ENCODE measurements around the gene URB2. TPM values are rescaled to one million over a fixed set of nuclear protein-coding genes. Genes with fewer than 3 reads are reported as not detected.
"Not testable (repeated sequence)": the region's sequence is repeated elsewhere in the genome, so short reads cannot be mapped to it uniquely, and the experiment has no call there.

URB2 gene
- total RNA-seq, 2 experiments from 2014 or later, result 17.2 to 17.5 TPM

GRCh38 chr1:229619614-229620013, 6.4 kb upstream of the URB2 start:
- Mint-ChIP-seq H3K27me3 (ENCODE audit: low read depth) (no peaks in the 10 kb centered on the region), H3K4me1 (ENCODE audit: low read depth) (peaks cover 36% of the 10 kb centered on the region), H3K36me3 (ENCODE audit: low read depth) (peaks cover 14% of the 10 kb centered on the region), H3K4me3 (no peak overlapping the region), H3K9me3 (ENCODE audit: insufficient read depth) (no peaks in the 10 kb centered on the region), H3K27ac (no peak overlapping the region)
- ATAC-seq (no peak), DNase-seq (no peak)
- CTCF ChIA-PET, result no interaction called here
- POLR2A ChIA-PET, result no interaction called here

GRCh38 chr1:229620876-229621275, 5.2 kb upstream of the URB2 start:
- Mint-ChIP-seq H3K27ac (no peak overlapping the region), H3K4me3 (no peak overlapping the region), H3K4me1 (ENCODE audit: low read depth) (peaks cover 41% of the 10 kb centered on the region), H3K9me3 (ENCODE audit: insufficient read depth) (no peaks in the 10 kb centered on the region), H3K27me3 (ENCODE audit: low read depth) (no peaks in the 10 kb centered on the region), H3K36me3 (ENCODE audit: low read depth) (peaks cover 20% of the 10 kb centered on the region)
- DNase-seq (no peak), ATAC-seq (no peak)
- CTCF ChIA-PET, result no interaction called here
- POLR2A ChIA-PET, result no interaction called here

- H3K9me3 Mint-ChIP-seq (ENCODE audit: insufficient read depth), result no peaks in the 10 kb centered on the region
- no peak overlapping the region for H3K4me3 Mint-ChIP-seq
- CTCF ChIA-PET, result no interaction called here
- DNase-seq (no peak), ATAC-seq (no peak)
- POLR2A ChIA-PET, result no interaction called here
- no peak overlapping the region for H3K27ac Mint-ChIP-seq
- peaks cover 20% of the 10 kb centered on the region for H3K36me3 Mint-ChIP-seq (ENCODE audit: low read depth)
- H3K27me3 Mint-ChIP-seq (ENCODE audit: low read depth), result no peaks in the 10 kb centered on the region
- peaks cover 42% of the 10 kb centered on the region for H3K4me1 Mint-ChIP-seq (ENCODE audit: low read depth)
Measured at GRCh38 chr1:229621663-229622062, 4.4 kb upstream of the URB2 start.

GRCh38 chr1:229622641-229623120, 3.4 kb upstream of the URB2 start:
- CTCF ChIA-PET, result interaction anchor here (2.3 kb wide), 1 partner anchor 39 kb away, joined by 8 read pairs; no protein-coding TSS in a partner anchor
- H3K4me3 Mint-ChIP-seq; H3K27me3 Mint-ChIP-seq (ENCODE audit: low read depth); POLR2A ChIA-PET; H3K9me3 Mint-ChIP-seq (ENCODE audit: insufficient read depth); H3K27ac Mint-ChIP-seq; DNase-seq; ATAC-seq: not testable (repeated sequence)
- Mint-ChIP-seq H3K36me3 (ENCODE audit: low read depth) (peaks cover 20% of the 10 kb centered on the region), H3K4me1 (ENCODE audit: low read depth) (peaks cover 52% of the 10 kb centered on the region)

GRCh38 chr1:229623225-229623624, 2.8 kb upstream of the URB2 start:
- Mint-ChIP-seq H3K36me3 (ENCODE audit: low read depth) (peaks cover 20% of the 10 kb centered on the region), H3K27ac (no peak overlapping the region), H3K27me3 (ENCODE audit: low read depth) (no peaks in the 10 kb centered on the region), H3K4me1 (ENCODE audit: low read depth) (peaks cover 54% of the 10 kb centered on the region), H3K4me3 (no peak overlapping the region), H3K9me3 (ENCODE audit: insufficient read depth) (no peaks in the 10 kb centered on the region)
- CTCF ChIA-PET, result interaction anchor here (2.3 to 2.5 kb wide), 2 partner anchors 38 to 64 kb away, joined by 8 to 10 read pairs; partner anchors contain the start of gene ABCB10
- POLR2A ChIA-PET, result interaction anchor here (4.2 kb wide), 1 partner anchor 65 kb away, joined by 22 read pairs; the partner anchor contains the start of gene ABCB10
- ATAC-seq (no peak), DNase-seq (no peak)

GRCh38 chr1:229623838-229624237, 2.2 kb upstream of the URB2 start:
- no peak for ATAC-seq
- Mint-ChIP-seq H3K9me3 (ENCODE audit: insufficient read depth) (no peaks in the 10 kb centered on the region), H3K27ac (no peak overlapping the region), H3K36me3 (ENCODE audit: low read depth) (peaks cover 25% of the 10 kb centered on the region), H3K4me3 (peak overlapping the region; percentile 44), H3K4me1 (ENCODE audit: low read depth) (peaks cover 57% of the 10 kb centered on the region), H3K27me3 (ENCODE audit: low read depth) (no peaks in the 10 kb centered on the region)
- no peak for DNase-seq
- POLR2A ChIA-PET, result interaction anchor here (4.2 kb wide), 1 partner anchor 66 kb away, joined by 22 read pairs; the partner anchor contains the start of gene ABCB10
- CTCF ChIA-PET, result interaction anchor here (1.2 to 2.5 kb wide), 3 partner anchors 9 to 65 kb away, joined by 3 to 10 read pairs (median 8); partner anchors contain the start of gene ABCB10

GRCh38 chr1:229624521-229625070, 1.5 kb upstream of the URB2 start:
- CTCF ChIA-PET, result interaction anchor here (1.2 to 2.5 kb wide), 3 partner anchors 8 to 66 kb away, joined by 3 to 10 read pairs (median 8); partner anchors contain the start of gene ABCB10
- Mint-ChIP-seq H3K27me3 (ENCODE audit: low read depth) (no peaks in the 10 kb centered on the region), H3K9me3 (ENCODE audit: insufficient read depth) (no peaks in the 10 kb centered on the region), H3K36me3 (ENCODE audit: low read depth) (peaks cover 30% of the 10 kb centered on the region), H3K4me1 (ENCODE audit: low read depth) (peaks cover 53% of the 10 kb centered on the region), H3K27ac (peak overlapping the region; percentile 91), H3K4me3 (peak overlapping the region; percentile 88)
- ATAC-seq (no peak), DNase-seq (no peak)
- POLR2A ChIA-PET, result interaction anchor here (1.0 to 4.2 kb wide), 2 partner anchors 67 to 116 kb away, joined by 3 to 22 read pairs; partner anchors contain the start of gene ABCB10

- peaks cover 35% of the 10 kb centered on the region for H3K36me3 Mint-ChIP-seq (ENCODE audit: low read depth)
- ATAC-seq (peak; percentile 43), DNase-seq (peak; percentile 54)
- CTCF ChIA-PET, result interaction anchor here (2.5 kb wide), 1 partner anchor 66 kb away, joined by 10 read pairs; the partner anchor contains the start of gene ABCB10
- H3K27me3 Mint-ChIP-seq (ENCODE audit: low read depth), result no peaks in the 10 kb centered on the region
- H3K4me3 Mint-ChIP-seq, result peak overlapping the region; percentile 88
- no peaks in the 10 kb centered on the region for H3K9me3 Mint-ChIP-seq (ENCODE audit: insufficient read depth)
- peak overlapping the region; percentile 91 for H3K27ac Mint-ChIP-seq
- peaks cover 52% of the 10 kb centered on the region for H3K4me1 Mint-ChIP-seq (ENCODE audit: low read depth)
- POLR2A ChIA-PET, result interaction anchor here (1.0 to 4.2 kb wide), 2 partner anchors 67 to 116 kb away, joined by 3 to 22 read pairs; partner anchors contain the start of gene ABCB10
Measured at GRCh38 chr1:229625071-229625914, 754 bp upstream of the URB2 start.

- peaks cover 55% of the 10 kb centered on the region for H3K4me1 Mint-ChIP-seq (ENCODE audit: low read depth)
- peaks cover 36% of the 10 kb centered on the region for H3K36me3 Mint-ChIP-seq (ENCODE audit: low read depth)
- peak overlapping the region; percentile 98 for H3K4me3 Mint-ChIP-seq
- peak overlapping the region; percentile 98 for H3K27ac Mint-ChIP-seq
- H3K9me3 Mint-ChIP-seq (ENCODE audit: insufficient read depth), result no peaks in the 10 kb centered on the region
- ATAC-seq (no peak), DNase-seq (no peak)
- CTCF ChIA-PET, result interaction anchor here (1.4 kb wide), 1 partner anchor 650 kb away, joined by 3 read pairs; no protein-coding TSS in a partner anchor
- POLR2A ChIA-PET, result interaction anchor here (0.9 to 4.2 kb wide), 2 partner anchors 10 to 69 kb away, joined by 3 to 22 read pairs; partner anchors contain the start of gene ABCB10
- no peaks in the 10 kb centered on the region for H3K27me3 Mint-ChIP-seq (ENCODE audit: low read depth)
Measured at GRCh38 chr1:229627003-229627402, 956 bp downstream of the URB2 start.

- DNase-seq (no peak), ATAC-seq (no peak)
- Mint-ChIP-seq H3K4me3 (no peak overlapping the region), H3K36me3 (ENCODE audit: low read depth) (peaks cover 35% of the 10 kb centered on the region), H3K27ac (no peak overlapping the region), H3K4me1 (ENCODE audit: low read depth) (peaks cover 44% of the 10 kb centered on the region), H3K9me3 (ENCODE audit: insufficient read depth) (no peaks in the 10 kb centered on the region), H3K27me3 (ENCODE audit: low read depth) (no peaks in the 10 kb centered on the region)
- CTCF ChIA-PET, result interaction anchor here (1.5 kb wide), 1 partner anchor 70 kb away, joined by 4 read pairs; the partner anchor contains the start of gene ABCB10
- POLR2A ChIA-PET, result no interaction called here
Measured at GRCh38 chr1:229629261-229629660, 3.2 kb downstream of the URB2 start.

GRCh38 chr1:229631148-229631547, 5.1 kb downstream of the URB2 start:
- ATAC-seq, result no peak

More at GRCh38 chr1:229631148-229631547, 5.1 kb downstream of the URB2 start:
- Mint-ChIP-seq H3K36me3 (ENCODE audit: low read depth) (peaks cover 46% of the 10 kb centered on the region), H3K4me3 (no peak overlapping the region), H3K27me3 (ENCODE audit: low read depth) (no peaks in the 10 kb centered on the region), H3K27ac (no peak overlapping the region), H3K9me3 (ENCODE audit: insufficient read depth) (no peaks in the 10 kb centered on the region), H3K4me1 (ENCODE audit: low read depth) (peaks cover 35% of the 10 kb centered on the region)
- POLR2A ChIA-PET, result no interaction called here
- no peak for DNase-seq
- CTCF ChIA-PET, result no interaction called here

All from activated CD8-positive, alpha-beta T cell treated with anti-CD3 and anti-CD28 coated beads, Interleukin-2, amount 10 ng/mL, durations not matched to agents 7 days and 5 days (primary cell).